Stimulated activated effector memory CD8-positive, alpha-beta T cell treated with anti-CD3 and anti-CD28 coated beads, Interleukin-12 subunit alpha, Interleukin-12 subunit beta, amount 100 ng/mL, for 72 hours (primary cell): Measurements from ENCODE around the gene PROC.
"Not testable (repeated sequence)": the region's sequence is repeated elsewhere in the genome, so short reads cannot be mapped to it uniquely, and the experiment has no call there.

Experiments
- ATAC-seq: fragments of 150-1000 bp; cut with Tn5 transposase; 2 replicates; pipeline ENCODE4 v1.10.0; 2021
- DNase-seq, 2 donors: peaks; one replicate each; pipeline ENCODE4 v3.0.0; 2021 to 2022; ENCODE audit warnings: low spot score in 2 of 2
- H3K27ac Mint-ChIP-seq: one replicate; pipeline ENCODE4 v1.8.0; 2022; ENCODE audit warnings: mild to moderate bottlenecking, mixed read lengths
- H3K36me3 Mint-ChIP-seq: one replicate; pipeline ENCODE4 v1.8.0; 2022; ENCODE audit warnings: mild to moderate bottlenecking, mixed read lengths
- H3K4me1 Mint-ChIP-seq: one replicate; pipeline ENCODE4 v1.8.0; 2022; ENCODE audit warnings: mixed read lengths
- H3K4me3 Mint-ChIP-seq: one replicate; pipeline ENCODE4 v1.8.0; 2022; ENCODE audit warnings: mild to moderate bottlenecking, mixed read lengths
- H3K9me3 Mint-ChIP-seq: one replicate; pipeline ENCODE4 v1.8.0; 2022; ENCODE audit warnings: mixed read lengths

Gene PROC

DNA sequence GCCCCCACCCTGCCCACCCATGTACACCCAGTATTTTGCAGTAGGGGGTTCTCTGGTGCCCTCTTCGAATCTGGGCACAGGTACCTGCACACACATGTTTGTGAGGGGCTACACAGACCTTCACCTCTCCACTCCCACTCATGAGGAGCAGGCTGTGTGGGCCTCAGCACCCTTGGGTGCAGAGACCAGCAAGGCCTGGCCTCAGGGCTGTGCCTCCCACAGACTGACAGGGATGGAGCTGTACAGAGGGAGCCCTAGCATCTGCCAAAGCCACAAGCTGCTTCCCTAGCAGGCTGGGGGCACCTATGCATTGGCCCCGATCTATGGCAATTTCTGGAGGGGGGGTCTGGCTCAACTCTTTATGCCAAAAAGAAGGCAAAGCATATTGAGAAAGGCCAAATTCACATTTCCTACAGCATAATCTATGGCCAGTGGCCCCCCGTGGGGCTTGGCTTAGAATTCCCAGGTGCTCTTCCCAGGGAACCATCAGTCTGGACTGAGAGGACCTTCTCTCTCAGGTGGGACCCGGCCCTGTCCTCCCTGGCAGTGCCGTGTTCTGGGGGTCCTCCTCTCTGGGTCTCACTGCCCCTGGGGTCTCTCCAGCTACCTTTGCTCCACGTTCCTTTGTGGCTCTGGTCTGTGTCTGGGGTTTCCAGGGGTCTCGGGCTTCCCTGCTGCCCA is 9.3 kb downstream of the PROC start:
- DNase-seq: peak in 1 of 2 donors; percentile 38
- no peaks in the 10 kb centered on the region for H3K36me3 Mint-ChIP-seq
- no peak overlapping the region for H3K27ac Mint-ChIP-seq
- no peak overlapping the region for H3K4me3 Mint-ChIP-seq
- no peaks in the 10 kb centered on the region for H3K9me3 Mint-ChIP-seq
- no peak for ATAC-seq
- H3K4me1 Mint-ChIP-seq: peaks cover 9% of the 10 kb centered on the region

DNA sequence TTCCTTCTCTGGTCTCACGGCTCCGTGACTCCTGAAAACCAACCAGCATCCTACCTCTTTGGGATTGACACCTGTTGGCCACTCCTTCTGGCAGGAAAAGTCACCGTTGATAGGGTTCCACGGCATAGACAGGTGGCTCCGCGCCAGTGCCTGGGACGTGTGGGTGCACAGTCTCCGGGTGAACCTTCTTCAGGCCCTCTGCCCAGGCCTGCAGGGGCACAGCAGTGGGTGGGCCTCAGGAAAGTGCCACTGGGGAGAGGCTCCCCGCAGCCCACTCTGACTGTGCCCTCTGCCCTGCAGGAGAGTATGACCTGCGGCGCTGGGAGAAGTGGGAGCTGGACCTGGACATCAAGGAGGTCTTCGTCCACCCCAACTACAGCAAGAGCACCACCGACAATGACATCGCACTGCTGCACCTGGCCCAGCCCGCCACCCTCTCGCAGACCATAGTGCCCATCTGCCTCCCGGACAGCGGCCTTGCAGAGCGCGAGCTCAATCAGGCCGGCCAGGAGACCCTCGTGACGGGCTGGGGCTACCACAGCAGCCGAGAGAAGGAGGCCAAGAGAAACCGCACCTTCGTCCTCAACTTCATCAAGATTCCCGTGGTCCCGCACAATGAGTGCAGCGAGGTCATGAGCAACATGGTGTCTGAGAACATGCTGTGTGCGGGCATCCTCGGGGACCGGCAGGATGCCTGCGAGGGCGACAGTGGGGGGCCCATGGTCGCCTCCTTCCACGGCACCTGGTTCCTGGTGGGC is 10.0 kb downstream of the PROC start:
- Mint-ChIP-seq H3K4me3 (no peak overlapping the region), H3K27ac (no peak overlapping the region), H3K36me3 (no peaks in the 10 kb centered on the region), H3K4me1 (peaks cover 7% of the 10 kb centered on the region), H3K9me3 (no peaks in the 10 kb centered on the region)
- ATAC-seq (no peak), DNase-seq (peak in 1 of 2 donors; percentile 42)

GRCh38 chr2:127428815-127429109 is 10.5 kb downstream of the PROC start:
- H3K27ac Mint-ChIP-seq: no peak overlapping the region

DNA sequence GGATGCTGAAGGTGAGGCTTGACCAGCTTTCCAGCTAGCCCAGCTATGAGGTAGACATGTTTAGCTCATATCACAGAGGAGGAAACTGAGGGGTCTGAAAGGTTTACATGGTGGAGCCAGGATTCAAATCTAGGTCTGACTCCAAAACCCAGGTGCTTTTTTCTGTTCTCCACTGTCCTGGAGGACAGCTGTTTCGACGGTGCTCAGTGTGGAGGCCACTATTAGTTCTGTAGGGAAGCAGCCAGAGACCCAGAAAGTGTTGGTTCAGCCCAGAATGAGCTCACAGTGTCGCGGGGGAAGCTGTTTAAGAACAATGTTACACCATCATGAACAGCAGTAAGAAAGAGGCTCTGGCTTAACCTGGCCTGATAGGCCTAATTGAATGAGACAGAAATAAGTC is 11.1 kb downstream of the PROC start:
- Mint-ChIP-seq H3K27ac (no peak overlapping the region), H3K4me3 (no peak overlapping the region), H3K36me3 (no peaks in the 10 kb centered on the region), H3K4me1 (no peaks in the 10 kb centered on the region), H3K9me3 (no peaks in the 10 kb centered on the region)
- ATAC-seq: no peak
- no peak for DNase-seq

More at GRCh38 chr2:127428815-127429109, 10.5 kb downstream of the PROC start:
- H3K9me3 Mint-ChIP-seq: no peaks in the 10 kb centered on the region
- no peak overlapping the region for H3K4me3 Mint-ChIP-seq
- DNase-seq (peak in 1 of 2 donors; percentile 28), ATAC-seq (no peak)
- H3K36me3 Mint-ChIP-seq: no peaks in the 10 kb centered on the region
- H3K4me1 Mint-ChIP-seq: peaks cover 5% of the 10 kb centered on the region

DNA sequence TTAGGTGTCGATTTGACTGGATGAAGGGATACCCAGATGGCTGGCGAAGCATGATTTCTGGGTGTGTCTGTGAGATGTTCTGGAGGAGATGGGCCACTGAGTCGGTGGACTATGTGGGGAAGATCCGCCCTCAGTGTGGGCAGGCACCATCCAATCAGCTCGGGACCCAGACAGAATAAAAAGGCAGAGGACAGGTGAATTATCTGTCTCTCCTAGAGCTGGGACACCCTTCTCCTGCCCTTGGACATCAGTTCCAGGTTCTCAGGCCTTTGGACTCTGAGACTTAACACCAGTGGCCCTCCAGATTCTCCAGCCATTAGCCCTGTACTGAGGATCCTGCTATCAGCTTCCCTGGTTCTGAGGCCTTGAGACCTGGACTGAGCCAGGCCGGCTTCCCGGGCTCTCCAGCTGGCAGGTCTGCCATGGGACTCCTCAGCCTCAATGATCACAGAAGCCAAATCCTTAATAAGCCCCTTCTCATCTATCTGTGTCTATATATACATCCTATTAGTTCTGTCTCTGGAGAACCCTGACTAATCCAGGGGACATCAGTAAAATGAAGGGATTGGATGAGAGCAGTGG is 11.7 kb downstream of the PROC start:
- no peaks in the 10 kb centered on the region for H3K36me3 Mint-ChIP-seq
- no peaks in the 10 kb centered on the region for H3K4me1 Mint-ChIP-seq
- H3K9me3 Mint-ChIP-seq: no peaks in the 10 kb centered on the region
- H3K4me3 Mint-ChIP-seq: no peak overlapping the region
- DNase-seq (peak in 1 of 2 donors; percentile 26), ATAC-seq (no peak)
- no peak overlapping the region for H3K27ac Mint-ChIP-seq

- DNase-seq: peak in 1 of 2 donors; percentile 30
- ATAC-seq: no peak
- H3K36me3 Mint-ChIP-seq: no peaks in the 10 kb centered on the region
- H3K27ac Mint-ChIP-seq: no peak overlapping the region
- no peaks in the 10 kb centered on the region for H3K4me1 Mint-ChIP-seq
- H3K4me3 Mint-ChIP-seq: no peak overlapping the region
- H3K9me3 Mint-ChIP-seq: no peaks in the 10 kb centered on the region
Observed at GRCh38 chr2:127431408-127432023, 13.3 kb downstream of the PROC start.

DNA sequence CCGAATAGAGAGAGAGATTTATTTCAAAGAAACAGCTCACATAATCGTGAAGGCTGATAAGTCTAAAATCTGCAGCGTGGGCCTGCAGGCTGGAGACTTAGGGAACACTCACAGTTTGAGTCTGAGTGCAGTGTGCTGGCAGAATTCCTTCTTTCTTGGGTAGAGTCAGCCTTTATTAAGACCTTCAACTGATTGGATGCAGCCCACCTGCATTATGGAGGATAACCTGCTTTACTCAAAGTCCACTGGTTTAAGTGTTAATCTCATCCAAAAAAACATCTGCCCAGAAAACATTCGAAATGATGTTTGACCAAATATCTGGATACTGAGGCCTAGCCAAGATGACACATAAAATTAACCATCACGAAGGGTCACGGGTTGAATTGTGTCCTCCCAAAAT is 16.3 kb downstream of the PROC start:
- DNase-seq: no peak
- H3K9me3 Mint-ChIP-seq: no peaks in the 10 kb centered on the region
- no peaks in the 10 kb centered on the region for H3K36me3 Mint-ChIP-seq
- ATAC-seq: no peak
- H3K27ac Mint-ChIP-seq: no peak overlapping the region
- H3K4me3 Mint-ChIP-seq: no peak overlapping the region
- no peaks in the 10 kb centered on the region for H3K4me1 Mint-ChIP-seq

- peak in 1 of 2 donors; percentile 37 for DNase-seq
- Mint-ChIP-seq H3K27ac (no peak overlapping the region), H3K4me3 (no peak overlapping the region), H3K4me1 (no peaks in the 10 kb centered on the region), H3K36me3 (no peaks in the 10 kb centered on the region), H3K9me3 (peaks cover 4% of the 10 kb centered on the region)
- ATAC-seq: no peak
Observed at GRCh38 chr2:127437056-127437455, 18.8 kb downstream of the PROC start.

DNA sequence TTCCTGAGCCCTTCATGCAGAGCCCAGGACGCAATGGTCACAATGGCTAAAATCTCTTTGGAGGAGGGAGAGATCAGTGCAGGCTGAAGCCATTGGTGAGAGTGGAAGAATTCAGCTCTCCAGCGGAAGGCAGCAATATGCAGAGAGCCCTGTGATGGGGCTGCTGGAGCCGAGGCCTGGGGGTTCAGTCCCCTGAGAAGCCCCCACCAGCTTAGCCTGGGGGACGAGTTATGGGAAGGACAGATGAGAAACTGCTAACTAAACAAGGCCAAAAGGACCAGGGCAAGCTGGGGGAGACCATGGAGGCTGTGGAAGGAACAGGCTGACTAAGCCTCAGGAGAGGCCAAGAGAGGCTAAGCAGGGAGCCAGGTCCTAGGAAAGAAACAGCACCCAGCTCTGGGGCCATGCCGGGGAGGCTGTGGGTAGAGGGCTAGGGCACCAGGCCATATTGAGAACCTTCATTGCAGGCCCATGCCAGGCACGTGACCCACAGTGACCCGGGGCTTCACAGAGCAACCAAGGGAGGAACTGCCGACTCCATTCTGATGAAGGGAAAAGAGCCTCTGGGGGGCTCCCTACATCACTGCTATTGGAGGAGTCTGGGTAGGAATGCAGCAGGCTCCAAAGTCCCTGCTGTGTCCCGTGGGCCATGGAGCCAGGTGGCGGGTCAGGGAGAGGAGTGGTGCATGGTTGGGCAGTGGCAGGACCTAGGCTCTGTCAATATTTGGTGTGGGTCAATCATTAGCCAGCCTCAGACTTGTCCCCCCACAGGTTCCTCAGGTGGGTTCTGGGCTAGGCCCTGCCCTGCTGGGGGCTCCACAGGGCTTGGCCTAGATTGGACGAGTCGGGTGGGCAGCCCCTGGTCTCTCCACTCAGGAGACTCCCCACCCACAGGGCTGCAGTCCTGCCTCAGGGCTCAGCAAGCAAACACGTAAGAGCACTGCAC is 19.8 kb downstream of the PROC start:
- H3K36me3 Mint-ChIP-seq: no peaks in the 10 kb centered on the region
- no peaks in the 10 kb centered on the region for H3K4me1 Mint-ChIP-seq

GRCh38 chr2:127439343-127439742 is 21.1 kb downstream of the PROC start:
- H3K4me3 Mint-ChIP-seq: no peak overlapping the region
- no peak overlapping the region for H3K27ac Mint-ChIP-seq
- H3K4me1 Mint-ChIP-seq: no peaks in the 10 kb centered on the region
- no peaks in the 10 kb centered on the region for H3K36me3 Mint-ChIP-seq
- peaks cover 4% of the 10 kb centered on the region for H3K9me3 Mint-ChIP-seq
- ATAC-seq (no peak), DNase-seq (no peak)

More for the DNA sequence above, 19.8 kb downstream of the PROC start:
- Mint-ChIP-seq H3K9me3 (peaks cover 4% of the 10 kb centered on the region), H3K27ac (no peak overlapping the region), H3K4me3 (no peak overlapping the region)
- peak in 1 of 2 donors; percentile 42 for DNase-seq
- no peak for ATAC-seq

GRCh38 chr2:127448526-127448925 is 30.3 kb downstream of the PROC start:
- H3K9me3 Mint-ChIP-seq: peaks cover 7% of the 10 kb centered on the region
- H3K27ac Mint-ChIP-seq: no peak overlapping the region
- DNase-seq (no peak), ATAC-seq (no peak)
- no peaks in the 10 kb centered on the region for H3K4me1 Mint-ChIP-seq
- no peaks in the 10 kb centered on the region for H3K36me3 Mint-ChIP-seq
- H3K4me3 Mint-ChIP-seq: no peak overlapping the region

DNA sequence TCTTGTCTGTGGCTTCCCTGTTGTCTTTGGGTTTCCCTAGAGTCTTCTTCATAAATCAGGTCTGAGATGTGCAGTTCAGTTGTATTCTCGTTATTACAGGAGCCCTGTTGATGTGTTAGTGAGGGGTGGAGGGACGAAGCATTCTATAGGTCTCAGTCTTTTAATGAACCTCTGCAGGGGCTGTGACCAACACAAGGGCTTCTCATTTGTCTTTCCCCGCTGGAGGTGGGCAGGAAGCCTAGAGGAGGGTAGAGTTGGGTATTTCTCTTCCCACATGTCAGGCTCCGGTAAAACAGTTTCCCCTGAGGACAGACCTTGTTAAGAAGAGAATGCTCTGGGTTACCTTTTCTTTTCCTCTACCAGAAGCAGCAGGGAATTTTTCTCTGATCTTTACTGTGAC is 31.2 kb downstream of the PROC start:
- DNase-seq: no peak
- no peak overlapping the region for H3K27ac Mint-ChIP-seq
- no peaks in the 10 kb centered on the region for H3K36me3 Mint-ChIP-seq
- ATAC-seq: no peak
- no peak overlapping the region for H3K4me3 Mint-ChIP-seq
- no peaks in the 10 kb centered on the region for H3K4me1 Mint-ChIP-seq
- peaks cover 7% of the 10 kb centered on the region for H3K9me3 Mint-ChIP-seq

GRCh38 chr2:127449898-127450297 is 31.7 kb downstream of the PROC start:
- H3K9me3 Mint-ChIP-seq: peaks cover 7% of the 10 kb centered on the region
- H3K4me1 Mint-ChIP-seq: no peaks in the 10 kb centered on the region
- H3K4me3 Mint-ChIP-seq: no peak overlapping the region
- no peak for DNase-seq
- H3K27ac Mint-ChIP-seq: no peak overlapping the region
- ATAC-seq: no peak
- no peaks in the 10 kb centered on the region for H3K36me3 Mint-ChIP-seq

DNA sequence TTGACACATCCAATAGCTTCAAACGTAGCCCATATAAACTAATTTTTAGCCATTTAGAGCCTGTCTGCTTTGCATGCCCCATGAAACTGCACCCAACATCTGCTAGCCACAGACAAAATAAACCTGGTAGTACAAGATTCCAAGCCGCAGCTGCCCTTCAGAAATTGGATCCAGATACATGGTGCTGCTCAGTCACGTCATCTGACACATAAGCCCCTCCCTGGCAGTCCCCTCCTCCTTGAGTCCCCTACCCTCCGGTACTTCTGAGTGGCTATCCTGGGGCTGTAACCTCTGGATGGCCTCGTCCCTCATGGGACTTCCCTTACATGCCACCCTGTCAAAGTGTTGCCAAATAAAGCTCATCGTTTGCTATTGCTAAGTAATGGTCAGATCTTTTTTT is 33.8 kb downstream of the PROC start:
- no peak overlapping the region for H3K27ac Mint-ChIP-seq
- no peaks in the 10 kb centered on the region for H3K36me3 Mint-ChIP-seq
- peaks cover 12% of the 10 kb centered on the region for H3K4me1 Mint-ChIP-seq
- ATAC-seq (no peak), DNase-seq (peak in 1 of 2 donors; percentile 28)
- no peak overlapping the region for H3K4me3 Mint-ChIP-seq
- H3K9me3 Mint-ChIP-seq: peaks cover 3% of the 10 kb centered on the region

DNA sequence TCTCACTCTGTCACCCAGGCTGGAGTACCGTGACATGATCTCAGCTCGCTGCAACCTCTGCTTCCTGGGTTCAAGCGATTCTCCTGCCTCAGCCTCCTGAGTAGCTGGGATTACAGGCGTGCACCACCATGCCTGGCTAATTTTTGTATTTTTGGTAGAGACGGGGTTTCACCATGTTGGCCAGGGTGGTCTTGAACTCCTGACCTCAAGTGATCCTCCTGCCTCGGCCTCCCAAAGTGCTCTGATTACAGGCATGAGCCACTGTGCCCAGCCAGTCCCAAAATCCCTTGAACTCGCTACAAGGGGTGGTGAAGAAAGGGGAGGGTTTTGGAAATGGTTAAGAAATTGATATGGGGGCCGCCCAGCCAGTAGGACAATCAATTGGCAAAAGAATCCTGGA is 34.2 kb downstream of the PROC start:
- DNase-seq, H3K4me3 Mint-ChIP-seq, ATAC-seq, H3K36me3 Mint-ChIP-seq, H3K27ac Mint-ChIP-seq, H3K9me3 Mint-ChIP-seq: not testable (repeated sequence)
- H3K4me1 Mint-ChIP-seq: peaks cover 16% of the 10 kb centered on the region
